ENCODE results near the gene TIAM2.

DNA sequence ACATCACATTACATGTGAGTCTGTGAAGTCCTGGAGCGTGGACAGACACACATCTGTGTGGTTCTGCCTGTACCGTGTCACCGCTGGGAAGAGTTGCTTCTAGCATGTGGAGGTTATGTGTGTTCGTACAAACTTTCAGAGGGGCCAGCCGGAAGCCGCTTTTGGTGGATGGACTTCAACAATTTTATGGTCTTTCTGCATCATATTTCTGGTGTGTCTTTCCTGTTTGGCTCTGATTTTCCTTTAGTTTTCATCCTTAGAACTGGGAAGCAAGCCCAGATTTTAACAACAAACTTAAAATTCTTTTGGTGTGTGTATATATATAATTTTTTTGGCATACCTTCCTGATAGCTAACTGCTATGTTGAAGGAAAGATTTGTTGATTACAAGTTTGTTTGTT, 71.2 kb downstream of the TIAM2 start:
- TF ChIP-seq, protein P1, sequence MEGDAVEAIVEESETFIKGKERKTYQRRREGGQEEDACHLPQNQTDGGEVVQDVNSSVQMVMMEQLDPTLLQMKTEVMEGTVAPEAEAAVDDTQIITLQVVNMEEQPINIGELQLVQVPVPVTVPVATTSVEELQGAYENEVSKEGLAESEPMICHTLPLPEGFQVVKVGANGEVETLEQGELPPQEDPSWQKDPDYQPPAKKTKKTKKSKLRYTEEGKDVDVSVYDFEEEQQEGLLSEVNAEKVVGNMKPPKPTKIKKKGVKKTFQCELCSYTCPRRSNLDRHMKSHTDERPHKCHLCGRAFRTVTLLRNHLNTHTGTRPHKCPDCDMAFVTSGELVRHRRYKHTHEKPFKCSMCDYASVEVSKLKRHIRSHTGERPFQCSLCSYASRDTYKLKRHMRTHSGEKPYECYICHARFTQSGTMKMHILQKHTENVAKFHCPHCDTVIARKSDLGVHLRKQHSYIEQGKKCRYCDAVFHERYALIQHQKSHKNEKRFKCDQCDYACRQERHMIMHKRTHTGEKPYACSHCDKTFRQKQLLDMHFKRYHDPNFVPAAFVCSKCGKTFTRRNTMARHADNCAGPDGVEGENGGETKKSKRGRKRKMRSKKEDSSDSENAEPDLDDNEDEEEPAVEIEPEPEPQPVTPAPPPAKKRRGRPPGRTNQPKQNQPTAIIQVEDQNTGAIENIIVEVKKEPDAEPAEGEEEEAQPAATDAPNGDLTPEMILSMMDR (IDR thresholded peaks at IDR 0.05): no peak
- TF ChIP-seq EP300 (IDR thresholded peaks at IDR 0.05) (no peak), POLR2AphosphoS5 (IDR thresholded peaks at IDR 0.05) (no peak)

Data from upper lobe of left lung (tissue), 4 donors.